ENCODE results near the gene CREB3L2. TPM values are rescaled to one million over a fixed set of nuclear protein-coding genes. Genes with fewer than 3 reads are reported as not detected.

Gene CREB3L2
- polyA plus RNA-seq, 3 donors = 7.9 to 14.1 (median 11.5) TPM

DNA sequence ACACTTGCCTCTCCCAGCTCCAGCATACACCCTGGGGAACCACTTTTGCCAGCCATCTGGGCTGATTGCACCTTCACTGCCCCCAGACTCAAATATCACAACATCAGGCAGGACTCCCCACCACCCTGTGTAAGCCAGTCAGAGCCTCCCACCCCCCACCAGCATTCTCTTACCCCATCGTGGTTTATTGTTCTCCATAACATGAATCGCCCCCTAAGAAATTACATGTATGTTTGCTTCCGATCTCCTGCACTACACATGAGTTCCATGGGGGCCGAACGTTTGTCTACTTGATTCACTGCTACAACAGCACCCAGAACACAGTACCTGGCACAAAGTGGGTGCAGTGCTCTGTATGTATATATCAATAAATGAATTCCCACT is 39.4 kb downstream of the CREB3L2 start:
- no peak overlapping the region for H3K27ac ChIP-seq (ENCODE audit: low read depth, low read length)
- WGBS, 3 donors = 85 to 87% (median 86%) methylated on average over 5 of the region's 5 CpGs

DNA sequence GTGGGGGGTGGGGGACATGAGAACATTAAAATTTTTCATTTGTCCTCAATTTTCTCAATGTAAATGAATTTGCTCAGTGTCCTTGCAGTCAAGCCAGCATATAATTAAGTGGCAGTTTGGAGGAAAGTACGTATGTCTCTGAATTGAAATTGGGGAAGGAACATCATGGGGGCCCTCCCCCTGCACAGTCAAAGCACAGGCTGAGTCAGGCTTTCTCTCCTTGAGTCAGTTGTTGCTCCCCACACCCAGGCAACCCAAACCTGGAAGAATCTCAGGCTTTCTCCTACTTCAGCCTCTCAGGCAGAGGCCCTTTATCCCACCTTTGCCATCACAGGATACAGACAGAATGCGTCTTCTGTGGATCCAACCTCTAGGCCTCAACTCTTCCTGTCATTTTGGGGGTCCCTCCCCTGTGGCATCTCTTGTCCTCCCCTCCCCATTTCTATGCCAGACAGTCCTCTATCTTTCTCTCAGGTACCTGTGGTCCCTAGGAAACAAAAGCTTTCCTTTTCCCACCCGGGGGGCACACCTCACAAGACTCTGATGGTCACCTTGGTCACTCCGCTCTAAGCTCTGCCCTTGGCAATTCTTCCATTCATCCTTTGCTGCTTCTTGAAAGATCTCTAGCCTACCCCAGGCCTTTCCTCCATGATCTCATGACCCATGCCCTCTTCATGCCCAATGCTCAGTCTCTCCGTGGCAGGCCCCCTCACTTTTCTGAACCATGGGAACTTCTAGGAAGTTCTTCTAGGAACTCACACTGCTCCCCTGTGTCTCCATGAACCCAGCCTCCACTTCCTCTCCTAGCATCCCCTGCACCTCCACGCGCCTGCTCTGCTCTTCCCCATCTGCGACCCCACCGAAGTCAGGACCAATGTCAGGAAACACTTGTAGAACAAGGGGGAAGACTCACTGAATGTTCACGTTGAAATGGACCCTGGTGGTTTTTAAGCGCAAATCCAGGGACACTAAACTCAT is 40.4 kb downstream of the CREB3L2 start:
- WGBS, 3 donors = 70 to 91% (median 77%) methylated on average over 11 of the region's 11 CpGs
- H3K27ac ChIP-seq (ENCODE audit: low read depth, low read length) = no peak overlapping the region

DNA sequence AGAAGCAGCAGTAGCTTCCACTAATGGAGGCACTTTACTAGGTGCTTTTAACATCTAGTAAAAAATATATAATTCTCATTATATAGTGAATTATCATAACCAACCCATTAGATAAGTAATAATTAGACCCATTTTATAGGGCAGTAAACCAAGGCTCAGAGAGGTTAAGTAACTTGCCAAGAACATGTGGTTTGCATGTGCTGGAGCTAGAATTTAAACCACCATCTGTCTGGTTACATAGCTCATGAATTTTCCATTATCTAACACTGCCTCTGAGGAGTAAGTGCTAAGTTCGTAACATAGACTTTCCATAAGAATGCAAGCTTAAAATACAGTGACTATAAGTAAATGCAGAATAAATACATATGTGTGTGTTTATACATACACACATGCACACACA is 41.9 kb downstream of the CREB3L2 start:
- WGBS, 3 donors = 93 to 96% (median 95%) methylated on average over 1 of the region's 1 CpG
- H3K27ac ChIP-seq (ENCODE audit: low read depth, low read length) = no peak overlapping the region

- WGBS, 3 donors = 73 to 92% (median 80%) methylated on average over 4 of the region's 4 CpGs
- no peak overlapping the region for H3K27ac ChIP-seq (ENCODE audit: low read depth, low read length)
Measured at GRCh38 chr7:137958470-137959431, 43.1 kb downstream of the CREB3L2 start.

GRCh38 chr7:137957887-137958286 is 44.0 kb downstream of the CREB3L2 start:
- H3K27ac ChIP-seq (ENCODE audit: low read depth, low read length) = no peak overlapping the region
- 70 to 87% (median 71%) methylated on average over 3 of the region's 3 CpGs for WGBS, 3 donors

DNA sequence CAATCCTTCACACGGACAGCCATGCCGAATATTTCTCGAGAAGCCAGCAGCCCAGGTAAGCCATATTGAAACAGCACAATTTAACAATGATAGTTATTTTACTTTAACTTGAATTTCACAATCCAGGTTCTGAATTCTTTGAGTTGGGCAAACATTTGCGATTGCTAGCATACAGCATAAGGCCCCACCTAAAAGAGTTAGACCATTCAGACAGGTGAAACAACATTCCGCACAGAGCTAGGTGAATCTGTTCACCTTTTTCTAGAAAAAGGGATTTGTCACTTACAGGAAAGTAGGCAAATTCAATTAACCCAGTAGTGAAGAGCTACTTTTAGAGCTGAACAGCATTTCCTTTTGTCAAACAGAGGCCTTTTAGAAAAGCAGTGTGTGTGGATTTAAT is 45.3 kb downstream of the CREB3L2 start:
- 82 to 96% (median 94%) methylated on average over 5 of the region's 5 CpGs for WGBS, 3 donors
- H3K27ac ChIP-seq (ENCODE audit: low read depth, low read length) = no peak overlapping the region

- WGBS, 3 donors = 63 to 67% (median 66%) methylated on average over 5 of the region's 5 CpGs
- no peak overlapping the region for H3K27ac ChIP-seq (ENCODE audit: low read depth, low read length)
Measured at GRCh38 chr7:137956183-137956582, 45.7 kb downstream of the CREB3L2 start.

DNA sequence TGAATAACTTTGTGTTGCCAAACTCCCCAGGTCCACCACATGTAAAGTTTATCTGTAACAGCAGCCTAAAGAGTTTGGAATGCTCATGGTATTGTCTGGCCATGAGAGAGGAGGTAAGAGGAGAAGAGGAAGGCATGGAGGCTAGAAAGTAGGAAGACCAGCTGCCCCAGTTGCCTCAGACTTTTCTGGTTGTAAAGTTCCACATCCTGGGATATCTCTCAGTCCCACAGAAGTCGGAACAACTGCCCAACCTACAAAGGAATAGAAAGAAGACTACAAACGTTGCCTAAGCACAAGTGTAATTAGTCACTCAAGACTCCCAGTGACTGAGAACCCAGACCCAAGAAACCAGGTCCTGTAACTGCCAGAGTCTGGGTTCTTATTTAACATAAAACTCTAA is 47.3 kb downstream of the CREB3L2 start:
- 44 to 52% (median 49%) methylated on average over 2 of the region's 2 CpGs for WGBS, 3 donors
- H3K27ac ChIP-seq (ENCODE audit: low read depth, low read length) = no peak overlapping the region

DNA sequence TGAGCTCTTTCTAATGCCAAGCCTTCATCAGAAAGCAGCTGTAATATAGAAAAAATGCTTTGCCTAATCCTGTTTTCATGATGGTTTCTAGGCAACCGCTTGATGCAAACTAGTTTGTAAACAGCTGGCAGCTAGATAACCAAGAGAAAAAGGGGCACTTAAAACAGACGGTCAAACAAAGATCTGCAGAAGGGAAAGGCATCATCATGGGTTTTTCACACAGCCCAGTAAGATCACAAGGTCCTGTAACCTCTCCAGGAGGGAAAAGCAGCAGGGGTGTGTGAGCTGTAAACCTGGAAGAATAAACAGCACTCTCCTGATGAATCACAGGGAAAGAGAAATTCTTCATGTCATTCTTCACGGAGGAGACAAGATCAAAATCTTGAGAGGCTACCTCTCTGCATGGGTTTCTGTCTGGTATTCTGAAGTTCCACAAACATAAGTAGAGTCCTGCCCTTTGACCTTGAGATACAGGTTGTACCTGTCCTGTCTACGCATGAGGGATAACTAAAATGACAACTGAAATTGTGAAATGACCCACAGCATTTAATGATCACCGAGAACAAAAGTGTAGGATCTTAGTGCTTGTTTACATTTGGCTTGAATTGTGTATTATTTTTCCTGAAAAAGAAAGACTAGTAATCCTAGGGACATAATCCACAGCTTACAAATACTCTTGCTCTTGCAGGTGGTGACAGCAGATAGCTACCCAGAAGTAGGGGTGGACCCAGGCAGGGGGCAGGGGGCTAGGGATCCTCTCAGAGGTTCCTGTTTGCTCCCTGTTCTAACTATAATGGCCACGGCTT is 48.0 kb downstream of the CREB3L2 start:
- H3K27ac ChIP-seq (ENCODE audit: low read depth, low read length) = no peak overlapping the region
- WGBS, 3 donors = 32 to 68% (median 59%) methylated on average over 6 of the region's 6 CpGs

DNA sequence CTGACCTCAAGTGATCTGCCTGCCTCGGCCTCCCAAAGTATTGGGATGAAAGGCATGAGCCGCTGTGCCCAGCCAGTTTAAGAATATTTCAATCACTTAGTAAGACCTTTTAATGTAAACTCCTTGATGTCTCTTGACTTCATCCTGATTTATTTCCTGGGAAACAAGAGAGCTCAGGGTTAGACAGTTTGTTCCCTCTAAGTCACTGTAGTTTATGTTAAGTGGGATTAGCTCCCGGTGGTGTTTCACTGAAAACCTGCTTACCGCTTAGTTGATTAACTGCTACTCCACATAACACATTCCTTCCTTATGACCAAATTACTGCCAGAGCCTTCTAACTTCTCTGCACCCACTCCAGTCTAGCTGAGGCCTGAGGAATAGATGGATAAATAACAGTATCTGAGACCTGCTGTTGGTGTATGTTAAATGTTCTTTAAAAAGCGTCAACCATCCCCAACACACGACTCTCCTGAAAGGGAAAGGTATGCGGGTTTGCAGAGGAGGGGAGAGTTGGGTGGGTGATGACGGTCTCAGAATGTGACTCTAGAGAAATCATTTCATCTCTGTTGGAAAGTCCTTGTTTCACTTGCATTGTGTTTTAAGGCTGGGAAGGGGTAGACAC is 48.7 kb downstream of the CREB3L2 start:
- H3K27ac ChIP-seq (ENCODE audit: low read depth, low read length) = no peak overlapping the region
- WGBS, 3 donors = 63 to 71% (median 70%) methylated on average over 8 of the region's 8 CpGs

DNA sequence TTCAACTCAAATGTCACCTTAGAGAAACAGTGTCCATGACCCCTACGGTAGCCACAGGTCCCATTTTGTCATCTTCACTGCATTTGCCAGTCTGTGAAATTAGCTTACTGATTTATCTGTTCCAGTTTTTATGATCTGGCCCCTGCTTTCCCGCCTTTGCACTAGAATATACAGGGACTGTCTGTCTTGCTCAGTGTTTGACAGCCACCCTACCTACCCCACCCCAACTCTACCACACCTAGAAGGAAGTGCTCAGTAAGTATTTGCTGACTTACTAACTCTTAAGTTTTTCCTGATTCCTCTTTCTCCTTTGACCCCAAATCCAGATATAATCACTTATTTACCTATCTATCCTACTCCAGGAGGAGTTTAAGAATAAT is 49.5 kb downstream of the CREB3L2 start:
- WGBS, 3 donors = 87 to 94% (median 93%) methylated on average over 2 of the region's 2 CpGs
- H3K27ac ChIP-seq (ENCODE audit: low read depth, low read length) = no peak overlapping the region

DNA sequence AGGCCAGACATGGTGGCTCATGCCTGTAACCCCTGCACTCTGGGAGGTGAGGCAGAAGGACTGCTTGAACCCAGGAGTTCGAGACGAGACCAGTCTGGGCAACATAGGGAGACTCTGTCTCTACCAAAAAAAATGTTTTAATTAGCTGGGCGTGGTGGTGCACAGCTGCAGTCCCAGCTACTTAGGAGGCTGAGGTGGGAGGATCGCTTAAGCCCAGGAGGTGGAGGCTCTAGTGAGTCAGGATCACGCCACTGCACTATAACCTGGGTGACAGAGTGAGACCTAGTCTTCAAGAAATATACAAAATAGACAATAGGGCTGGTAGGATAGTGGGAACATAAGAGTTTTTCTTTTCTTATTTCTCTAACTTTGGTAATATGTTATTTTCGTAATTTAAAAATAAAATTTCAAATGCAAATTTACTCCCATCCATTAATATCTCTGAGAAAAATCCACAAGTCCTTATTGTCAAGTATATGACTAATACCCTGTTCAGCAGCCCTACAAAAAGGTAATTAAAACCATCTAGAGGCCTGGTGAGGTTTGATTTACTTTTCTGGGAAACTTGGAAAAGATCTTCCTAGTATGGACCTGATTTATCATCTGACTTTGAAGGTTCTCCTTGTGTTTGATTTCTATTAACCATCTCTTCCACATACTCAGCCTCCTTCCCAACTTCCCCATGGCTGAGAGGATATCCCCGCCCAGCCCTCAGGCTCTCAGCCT is 50.0 kb downstream of the CREB3L2 start:
- H3K27ac ChIP-seq (ENCODE audit: low read depth, low read length) = no peak overlapping the region
- WGBS, 3 donors = 95 to 97% (median 96%) methylated on average over 7 of the region's 7 CpGs

DNA sequence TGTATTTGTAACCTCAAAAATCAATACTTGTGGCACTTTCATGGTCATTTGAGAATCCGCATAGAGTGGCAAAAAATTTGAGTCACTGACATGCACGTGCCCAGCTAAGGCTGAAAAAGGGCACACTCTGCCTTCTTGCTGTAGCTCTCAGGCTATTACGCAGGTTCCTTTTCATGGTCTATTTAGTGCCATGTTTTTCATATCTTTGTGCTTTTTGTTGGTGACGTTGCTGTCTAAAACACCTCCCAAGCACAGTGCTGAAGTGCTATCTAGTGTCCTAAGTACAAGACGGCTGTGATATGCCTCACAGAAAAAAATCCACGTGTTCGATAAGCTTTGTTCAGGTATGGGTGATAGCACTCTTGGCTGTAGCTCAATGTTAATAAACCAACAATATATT is 50.9 kb downstream of the CREB3L2 start:
- no peak overlapping the region for H3K27ac ChIP-seq (ENCODE audit: low read depth, low read length)

GRCh38 chr7:137950263-137950621 is 51.6 kb downstream of the CREB3L2 start:
- WGBS, 3 donors = 81 to 95% (median 91%) methylated on average over 4 of the region's 4 CpGs
- no peak overlapping the region for H3K27ac ChIP-seq (ENCODE audit: low read depth, low read length)

More for the DNA sequence above, 50.9 kb downstream of the CREB3L2 start:
- WGBS, 3 donors = 35 to 94% (median 92%) methylated on average over 7 of the region's 7 CpGs

- no peak overlapping the region for H3K27ac ChIP-seq (ENCODE audit: low read depth, low read length)
Measured at GRCh38 chr7:137949416-137950262, 52.2 kb downstream of the CREB3L2 start.

DNA sequence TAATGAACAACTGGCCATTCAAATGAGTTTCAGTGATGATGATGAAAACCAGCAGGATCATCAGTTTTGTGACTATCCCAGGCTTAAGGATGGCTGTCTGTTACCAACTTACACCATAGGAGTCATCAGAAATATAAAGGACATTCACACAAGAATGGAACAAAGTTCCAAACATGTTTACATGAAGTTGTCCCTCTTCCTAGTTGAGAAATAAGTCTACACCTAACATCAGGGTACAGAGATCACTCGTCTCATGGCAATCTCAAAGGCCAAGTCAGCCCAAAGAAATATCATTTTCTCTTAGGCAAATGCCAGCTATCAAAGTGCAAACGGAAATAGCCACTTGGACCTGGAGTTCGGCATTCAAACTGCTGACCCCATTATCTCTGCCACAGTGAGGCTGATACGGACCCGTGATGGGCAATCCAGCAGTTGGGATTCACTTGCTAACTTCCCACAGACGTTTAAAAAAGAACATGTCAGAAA is 53.0 kb downstream of the CREB3L2 start:
- H3K27ac ChIP-seq (ENCODE audit: low read depth, low read length) = no peak overlapping the region
- 41 to 87% (median 83%) methylated on average over 6 of the region's 6 CpGs for WGBS, 3 donors

More at GRCh38 chr7:137949416-137950262, 52.2 kb downstream of the CREB3L2 start:
- WGBS, 3 donors = 62 to 90% (median 88%) methylated on average over 6 of the region's 6 CpGs

All from adipose tissue (tissue), 3 donors.